ENCODE results near the gene RTP5. TPM values are rescaled to one million over a fixed set of nuclear protein-coding genes. Genes with fewer than 3 reads are reported as not detected.
"Not testable (repeated sequence)": the region's sequence is repeated elsewhere in the genome, so short reads cannot be mapped to it uniquely, and the experiment has no call there.

RTP5 gene
- total RNA-seq, 3 donors from 2014 or later, result not detected

- Histone ChIP-seq H3K36me3 (ENCODE audit: low read depth) (no peaks in the 10 kb centered on the region), H3K4me3 (no peak overlapping the region), H3K9me3 (no peaks in the 10 kb centered on the region), H3K4me1 (ENCODE audit: low read depth) (no peaks in the 10 kb centered on the region)
- DNase-seq (peak in 1 of 3 donors; percentile 31), ATAC-seq (no peak)
- intact Hi-C loops (cut with DNase I, micrococcal nuclease), result no loop called here
- TF ChIP-seq CTCF (IDR thresholded peaks at IDR 0.05), result no peak
These were observed 33.8 kb downstream of the RTP5 start for GRCh38 chr2:241903121-241904010.

GRCh38 chr2:241904011-241904718, 34.6 kb downstream of the RTP5 start:
- intact Hi-C loops (cut with DNase I, micrococcal nuclease), result no loop called here
- ATAC-seq, result no peak
- DNase-seq, result peak in 1 of 3 donors; percentile 12

GRCh38 chr2:241904791-241905710, 35.5 kb downstream of the RTP5 start:
- Histone ChIP-seq H3K36me3 (ENCODE audit: low read depth) (no peaks in the 10 kb centered on the region), H3K4me3 (no peak overlapping the region), H3K9me3 (no peaks in the 10 kb centered on the region), H3K4me1 (ENCODE audit: low read depth) (no peaks in the 10 kb centered on the region)
- no peak for TF ChIP-seq CTCF (IDR thresholded peaks at IDR 0.05)
- DNase-seq (peak in 1 of 3 donors; percentile 29), ATAC-seq (no peak)
- intact Hi-C loops (cut with DNase I, micrococcal nuclease), result no loop called here

More at GRCh38 chr2:241904011-241904718, 34.6 kb downstream of the RTP5 start:
- no peak for TF ChIP-seq CTCF (IDR thresholded peaks at IDR 0.05)
- H3K4me1 ChIP-seq (ENCODE audit: low read depth), result no peaks in the 10 kb centered on the region
- H3K9me3 ChIP-seq, result no peaks in the 10 kb centered on the region
- no peaks in the 10 kb centered on the region for H3K36me3 ChIP-seq (ENCODE audit: low read depth)
- no peak overlapping the region for H3K4me3 ChIP-seq

GRCh38 chr2:241905716-241906377, 36.3 kb downstream of the RTP5 start:
- Histone ChIP-seq H3K36me3 (ENCODE audit: low read depth) (no peaks in the 10 kb centered on the region), H3K4me1 (ENCODE audit: low read depth) (no peaks in the 10 kb centered on the region), H3K4me3 (no peak overlapping the region), H3K9me3 (no peaks in the 10 kb centered on the region)
- TF ChIP-seq CTCF (IDR thresholded peaks at IDR 0.05), result no peak
- intact Hi-C loops (cut with DNase I, micrococcal nuclease), result no loop called here
- no peak for ATAC-seq
- DNase-seq, result no peak

- H3K36me3 ChIP-seq (ENCODE audit: low read depth); ATAC-seq; intact Hi-C loops (cut with DNase I, micrococcal nuclease); DNase-seq; H3K9me3 ChIP-seq; H3K4me3 ChIP-seq; H3K4me1 ChIP-seq (ENCODE audit: low read depth): not testable (repeated sequence)
These were observed 36.8 kb downstream of the RTP5 start for GRCh38 chr2:241906378-241906770.

Measured in mucosa of descending colon (tissue), 3 donors.